PC-9 (cell line): Measurements from ENCODE around the gene MT2A. TPM values are rescaled to one million over a fixed set of nuclear protein-coding genes. Genes with fewer than 3 reads are reported as not detected.

Experiments
- BruUV-seq: library from RNA; stranded (reverse); fragments of 400-500 nt; replicated peaks from 2 replicates; lab custom pipeline; 2021; lab: Mats Ljungman, UMichigan
- CTCF ChIA-PET: fragments of 300-600 bp; sonication (Branson Sonifier 250); formaldehyde crosslinking; loops from one replicate; lab custom pipeline; 2022; ENCODE audit warnings: antibody characterized with exemption; lab: Charles Lee
- POLR2A ChIA-PET: fragments of 300-600 bp; sonication (Branson Sonifier 250); formaldehyde crosslinking; loops from one replicate; lab custom pipeline; 2022; ENCODE audit warnings: antibody characterized with exemption; ENCODE audit not compliant: unreplicated experiment; lab: Charles Lee
- DNase-seq, 2 experiments: peaks; one replicate each; pipeline versions ENCODE4 v3.0.0 to v3.0.0-alpha.2; 2015 to 2022; ENCODE audit warnings: mixed read lengths in 1 of 2
- H2AFZ ChIP-seq: fragments of 200-600 bp; sonication (generic); 2 replicates; pipeline ENCODE4 v1.8.1; 2017; ENCODE audit warnings: antibody characterized with exemption
- H3F3A ChIP-seq: fragments of 200-600 bp; sonication (generic); 2 replicates; pipeline ENCODE4 v1.8.1; 2017; ENCODE audit warnings: antibody characterized with exemption, mild to moderate bottlenecking, low read depth; ENCODE audit not compliant: insufficient read depth
- H3K27ac ChIP-seq: fragments of 200-600 bp; sonication (generic); 2 replicates; pipeline ENCODE4 v1.6.1; 2016; ENCODE audit warnings: mixed run types
- H3K27me3 ChIP-seq: fragments of 200-600 bp; sonication (generic); 2 replicates; pipeline ENCODE4 v1.6.1; 2016; ENCODE audit warnings: low read depth, mixed run types; ENCODE audit not compliant: insufficient read depth
- H3K36me3 ChIP-seq: fragments of 200-600 bp; sonication (generic); 2 replicates; pipeline ENCODE4 v1.6.1; 2016; ENCODE audit warnings: low read depth, mixed run types
- H3K4me1 ChIP-seq: fragments of 200-600 bp; sonication (generic); replicated peaks from 2 replicates; pipeline ENCODE4 v1.6.1; 2016; ENCODE audit warnings: mixed run types; ENCODE audit not compliant: insufficient read depth
- H3K4me2 ChIP-seq: fragments of 200-600 bp; sonication (generic); 2 replicates; pipeline ENCODE4 v1.6.1; 2017; ENCODE audit warnings: mixed run types
- H3K4me3 ChIP-seq: fragments of 200-600 bp; sonication (generic); 2 replicates; pipeline ENCODE4 v1.6.1; 2016; ENCODE audit warnings: mixed run types
- H3K79me2 ChIP-seq: fragments of 200-600 bp; sonication (generic); 2 replicates; pipeline ENCODE4 v1.6.1; 2017; ENCODE audit warnings: low read depth, mixed run types
- H3K9me2 ChIP-seq: fragments of 200-600 bp; sonication (generic); 2 replicates; pipeline ENCODE4 v1.8.1; 2017; ENCODE audit warnings: mild to moderate bottlenecking; ENCODE audit not compliant: insufficient read depth
- H3K9me3 ChIP-seq: fragments of 200-600 bp; sonication (generic); 2 replicates; pipeline ENCODE4 v1.8.1; 2016; ENCODE audit warnings: low read depth; ENCODE audit not compliant: insufficient read depth
- H4K20me1 ChIP-seq: fragments of 200-600 bp; sonication (generic); 2 replicates; pipeline ENCODE4 v1.8.1; 2017; ENCODE audit not compliant: insufficient read depth
- CTCF ChIP-seq: fragments of 200-600 bp; sonication (generic); conservative IDR thresholded peaks from 2 replicates; pipeline ENCODE4 v1.6.1; 2017; ENCODE audit warnings: mixed run types, antibody characterized with exemption, mild to moderate bottlenecking, moderate library complexity
- EZH2 ChIP-seq: fragments of 200-600 bp; sonication (generic); IDR thresholded peaks from 2 replicates; pipeline ENCODE4 v1.8.0; 2017; ENCODE audit warnings: antibody characterized with exemption, low read depth
- intact Hi-C: fragments of 100-400 bp; cut with micrococcal nuclease; formaldehyde crosslinking; loops from one replicate; pipeline ENCODE4 v1.10.0; 2022; ENCODE audit not compliant: unreplicated experiment
- total RNA-seq: library from RNA; stranded (reverse); gene quantifications from 2 replicates; pipeline ENCODE4 v1.2.3, GENCODE V29; 2021

The MT2A gene
- total RNA-seq, 1 experiment from 2014 or later, result 203 TPM

- Histone ChIP-seq H2AFZ (peak overlapping the region; percentile 66; the same call in 1 of the 2 replicates), H3K9me3 (no peaks in the 10 kb centered on the region), H4K20me1 (no peaks in the 10 kb centered on the region), H3K27ac (peak overlapping the region; percentile 73), H3K27me3 (no peaks in the 10 kb centered on the region), H3K9me2 (no peaks in the 10 kb centered on the region), H3K4me3 (peak overlapping the region; percentile 90), H3K4me1 (peaks cover 91% of the 10 kb centered on the region), H3K79me2 (no peaks in the 10 kb centered on the region; the same call in 1 of the 2 replicates), H3F3A (peaks cover 63% of the 10 kb centered on the region), H3K4me2 (peak overlapping the region; percentile 90), H3K36me3 (no peaks in the 10 kb centered on the region)
- TSS peak; percentile 99 for BruUV-seq
- POLR2A ChIA-PET, result interaction anchor here (0.6 to 0.9 kb wide), 2 partner anchors 49 to 88 kb away, joined by 4 read pairs; partner anchors contain the start of gene MT1F
- CTCF ChIA-PET, result interaction anchor here (0.6 to 0.9 kb wide), 3 partner anchors 31 to 669 kb away, joined by 3 read pairs; no protein-coding TSS in a partner anchor
- TF ChIP-seq CTCF, result no peak
- TF ChIP-seq EZH2, result no peak
- intact Hi-C loops, result loop anchor here (1.0 to 10.0 kb wide), 3 partner anchors 34 to 1137 kb away; no protein-coding TSS in a partner anchor
- DNase-seq, result no peak
Measured at GRCh38 chr16:56608876-56609462, 585 bp downstream of the MT2A start.

- Histone ChIP-seq H3K27me3 (no peaks in the 10 kb centered on the region), H3K79me2 (no peaks in the 10 kb centered on the region; the same call in 1 of the 2 replicates), H3K4me3 (peak overlapping the region; percentile 90), H3K4me2 (peak overlapping the region; percentile 90), H3K27ac (peak overlapping the region; percentile 73), H2AFZ (no peak overlapping the region), H3K9me3 (no peaks in the 10 kb centered on the region), H3K4me1 (peaks cover 96% of the 10 kb centered on the region), H3F3A (peaks cover 67% of the 10 kb centered on the region), H3K9me2 (no peaks in the 10 kb centered on the region), H4K20me1 (no peaks in the 10 kb centered on the region), H3K36me3 (no peaks in the 10 kb centered on the region)
- intact Hi-C loops, result loop anchor here (5.0 to 10.0 kb wide), 2 partner anchors 275 to 1137 kb away; no protein-coding TSS in a partner anchor
- TF ChIP-seq CTCF, result no peak
- TF ChIP-seq EZH2, result no peak
- peak in 1 of 2 experiments; percentile 57 for DNase-seq
- BruUV-seq, result no TSS peak
- ChIA-PET CTCF (interaction anchor here (0.7 kb wide), 1 partner anchor 668 kb away, joined by 3 read pairs; no protein-coding TSS in a partner anchor), POLR2A (interaction anchor here (0.6 kb wide), 1 partner anchor 87 kb away, joined by 4 read pairs; no protein-coding TSS in a partner anchor)
Measured at GRCh38 chr16:56609463-56609921, 1.1 kb downstream of the MT2A start.

GRCh38 chr16:56610017-56610608, 1.7 kb downstream of the MT2A start:
- Histone ChIP-seq H3K9me3 (no peaks in the 10 kb centered on the region), H3K4me1 (peaks cover 96% of the 10 kb centered on the region), H4K20me1 (no peaks in the 10 kb centered on the region), H3K27me3 (no peaks in the 10 kb centered on the region), H3K4me2 (peak overlapping the region; percentile 90), H3K9me2 (no peaks in the 10 kb centered on the region), H3K36me3 (no peaks in the 10 kb centered on the region), H3F3A (peaks cover 65% of the 10 kb centered on the region), H3K4me3 (peak overlapping the region; percentile 90; the same call in 1 of the 2 replicates), H2AFZ (no peak overlapping the region), H3K79me2 (no peaks in the 10 kb centered on the region; the same call in 1 of the 2 replicates), H3K27ac (peak overlapping the region; percentile 73)
- intact Hi-C loops, result no loop called here
- no peak for TF ChIP-seq EZH2
- peak; percentile 55 to 72 for DNase-seq
- POLR2A ChIA-PET, result interaction anchor here (0.6 to 1.5 kb wide), 2 partner anchors 39 to 88 kb away, joined by 4 to 9 read pairs; no protein-coding TSS in a partner anchor
- no TSS peak for BruUV-seq
- CTCF ChIA-PET, result no interaction called here
